ENCODE results near the gene MPRIP.

Gene MPRIP

DNA sequence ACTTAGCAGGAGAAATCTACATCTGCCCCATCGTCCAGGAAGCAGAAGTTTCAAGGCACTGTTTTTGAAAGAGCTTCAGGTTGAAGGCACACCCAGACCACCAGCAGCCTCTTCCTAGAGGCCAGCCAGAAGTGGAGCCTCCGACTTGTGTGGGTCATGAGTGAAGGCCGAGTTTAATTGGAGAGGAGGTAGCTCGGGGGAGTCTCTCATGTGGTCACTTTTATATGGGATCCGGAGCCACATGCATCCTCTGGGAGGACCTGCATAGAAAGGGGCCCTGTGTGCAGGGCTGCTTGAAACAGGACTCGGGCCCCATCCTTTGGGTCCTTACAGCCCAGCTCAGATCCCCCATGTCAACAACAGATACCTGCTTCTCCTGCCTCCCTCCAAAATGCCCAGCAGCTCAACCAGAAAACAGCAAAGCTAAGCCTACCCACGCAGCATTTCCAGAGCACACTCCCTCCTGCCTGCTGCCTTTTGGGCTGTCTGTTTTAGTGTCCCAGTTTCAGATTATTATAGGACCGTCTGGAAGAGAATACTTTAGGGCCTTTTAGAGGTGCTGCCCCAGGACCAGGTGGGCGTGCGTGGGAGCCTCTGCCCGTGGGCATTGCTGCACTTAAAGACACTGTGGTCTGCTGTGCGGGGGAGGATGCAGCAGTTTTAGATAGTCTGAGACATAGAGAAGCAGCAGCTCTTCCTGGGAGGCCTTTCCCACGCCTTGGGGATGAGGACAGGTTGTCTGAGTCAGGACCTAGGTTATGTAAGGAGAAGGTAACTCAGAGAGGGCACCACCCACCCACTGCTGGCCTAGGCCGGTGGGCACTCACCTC is 29.5 kb downstream of the MPRIP start:
- no peak for TF ChIP-seq CTCF (IDR thresholded peaks at IDR 0.05)
- H3K36me3 Mint-ChIP-seq (ENCODE audit: low read depth), result peaks cover 51% of the 10 kb centered on the region
- peak overlapping the region; percentile 88 for H3K27ac Mint-ChIP-seq
- no peak for DNase-seq
- no peak overlapping the region for H3K4me3 Mint-ChIP-seq
- H3K27me3 Mint-ChIP-seq (ENCODE audit: low read depth, poor library complexity), result no peaks in the 10 kb centered on the region
- peaks cover 36% of the 10 kb centered on the region for H3K9me3 Mint-ChIP-seq
- H3K4me1 Mint-ChIP-seq, result peaks cover 55% of the 10 kb centered on the region

DNA sequence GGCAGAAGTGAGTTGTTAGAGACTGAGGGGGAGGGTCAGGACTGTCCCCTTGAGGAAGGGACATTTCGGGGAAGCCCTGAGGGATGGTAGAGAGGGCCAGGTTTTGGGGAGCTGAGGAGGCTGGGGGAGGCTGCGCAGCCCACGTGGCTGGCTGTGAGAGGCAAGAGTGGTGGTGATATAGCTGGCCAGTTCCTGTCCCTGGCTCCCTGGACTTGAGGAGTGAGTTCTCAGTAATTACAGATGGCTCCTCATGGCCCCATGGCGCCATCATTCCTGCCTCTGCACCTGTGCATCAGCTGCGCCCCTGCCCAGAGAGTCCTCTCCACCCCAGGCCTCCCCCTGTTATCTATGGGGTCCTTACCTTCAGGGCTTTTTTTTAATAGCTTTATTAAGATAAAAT is 30.3 kb downstream of the MPRIP start:
- Mint-ChIP-seq H3K4me3 (no peak overlapping the region), H3K9me3 (peaks cover 32% of the 10 kb centered on the region), H3K36me3 (ENCODE audit: low read depth) (peaks cover 53% of the 10 kb centered on the region), H3K27me3 (ENCODE audit: low read depth, poor library complexity) (no peaks in the 10 kb centered on the region), H3K27ac (peak overlapping the region; percentile 88), H3K4me1 (peaks cover 61% of the 10 kb centered on the region)
- no peak for TF ChIP-seq CTCF (IDR thresholded peaks at IDR 0.05)
- DNase-seq, result no peak

DNA sequence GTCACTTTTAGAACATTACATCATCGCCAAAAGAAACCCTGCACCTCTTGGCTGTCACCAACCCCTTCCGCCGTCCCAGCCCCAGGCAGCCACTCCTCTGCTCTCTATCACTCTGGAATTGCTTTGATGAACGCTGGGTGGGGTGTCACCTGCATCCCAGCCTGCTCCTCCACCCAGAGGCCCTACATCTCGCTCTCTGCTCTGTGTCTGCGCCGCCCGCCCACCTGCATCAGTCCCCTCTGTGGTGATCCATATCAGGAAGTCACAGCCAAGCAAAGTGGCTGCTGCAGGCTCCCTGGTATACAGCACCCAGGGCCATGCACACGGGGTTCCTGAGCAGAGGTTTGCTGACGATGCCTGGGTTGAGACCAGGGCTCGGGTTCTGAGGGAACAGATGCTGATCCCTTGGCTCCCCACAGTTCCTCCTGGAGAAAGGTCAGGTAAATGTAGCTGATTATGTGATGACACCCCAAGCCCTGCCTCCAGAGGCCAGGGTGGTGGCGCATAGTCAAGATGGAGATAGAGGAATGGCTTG is 30.8 kb downstream of the MPRIP start:
- DNase-seq, result no peak
- Mint-ChIP-seq H3K27me3 (ENCODE audit: low read depth, poor library complexity) (no peaks in the 10 kb centered on the region), H3K4me3 (no peak overlapping the region), H3K9me3 (peaks cover 29% of the 10 kb centered on the region), H3K36me3 (ENCODE audit: low read depth) (peaks cover 54% of the 10 kb centered on the region), H3K27ac (peak overlapping the region; percentile 38), H3K4me1 (peaks cover 66% of the 10 kb centered on the region)
- no peak for TF ChIP-seq CTCF (IDR thresholded peaks at IDR 0.05)

GRCh38 chr17:17073581-17074403 is 31.5 kb downstream of the MPRIP start:
- H3K36me3 Mint-ChIP-seq (ENCODE audit: low read depth), result peaks cover 57% of the 10 kb centered on the region
- H3K4me1 Mint-ChIP-seq, result peaks cover 73% of the 10 kb centered on the region
- no peak overlapping the region for H3K27ac Mint-ChIP-seq

GRCh38 chr17:17075125-17075781 is 33.0 kb downstream of the MPRIP start:
- peaks cover 46% of the 10 kb centered on the region for H3K36me3 Mint-ChIP-seq (ENCODE audit: low read depth)
- peak; percentile 47 for DNase-seq
- peaks cover 11% of the 10 kb centered on the region for H3K9me3 Mint-ChIP-seq
- H3K27ac Mint-ChIP-seq, result peak overlapping the region; percentile 93
- TF ChIP-seq CTCF (IDR thresholded peaks at IDR 0.05), result no peak
- no peaks in the 10 kb centered on the region for H3K27me3 Mint-ChIP-seq (ENCODE audit: low read depth, poor library complexity)
- H3K4me1 Mint-ChIP-seq, result peaks cover 86% of the 10 kb centered on the region
- H3K4me3 Mint-ChIP-seq, result no peak overlapping the region

More at GRCh38 chr17:17073581-17074403, 31.5 kb downstream of the MPRIP start:
- Mint-ChIP-seq H3K4me3 (no peak overlapping the region), H3K9me3 (peaks cover 25% of the 10 kb centered on the region), H3K27me3 (ENCODE audit: low read depth, poor library complexity) (no peaks in the 10 kb centered on the region)
- no peak for TF ChIP-seq CTCF (IDR thresholded peaks at IDR 0.05)
- DNase-seq, result no peak
